A549 (cell line): ENCODE measurements around the gene PTPN23. TPM values are rescaled to one million over a fixed set of nuclear protein-coding genes. Genes with fewer than 3 reads are reported as not detected.

Experiments
- ATAC-seq, 2 experiments: fragments of 200-7000 bp in 1 of 2; fragments of >200 bp in 1 of 2; cut with Nextera tagmentation in 1 of 2; cut with Tn5 transposase in 1 of 2; 3 replicates each; pipeline versions ENCODE4 v1.8.0 to v1.9.1; 2018 to 2020; ENCODE audit warnings: mild to moderate bottlenecking in 1 of 2, moderate library complexity in 1 of 2
- CTCF ChIA-PET: fragments of 300-600 bp; sonication (Branson Sonifier 250); formaldehyde crosslinking; extraction: SDS; loops from one replicate; lab custom pipeline; 2021; ENCODE audit warnings: antibody characterized with exemption, inconsistent platforms; lab: Yijun Ruan, JAX
- POLR2A ChIA-PET: fragments of 350-600 bp; formaldehyde crosslinking; extraction: SDS; loops from one replicate; lab custom pipeline; 2021; ENCODE audit warnings: antibody characterized with exemption, inconsistent platforms; lab: Yijun Ruan, JAX
- DNase-seq, 2 experiments: peaks; one replicate each; pipeline versions ENCODE4 v3.0.0 to v3.0.0-alpha.2; 2011 to 2016; ENCODE audit warnings: low read depth in 1 of 2, low spot score in 1 of 2
- FAIRE-seq: peaks from 2 replicates; lab custom pipeline; 2011; peaks lifted over from hg19 to GRCh38; lab: Jason Lieb, UNC
- H3K27ac ChIP-seq, 2 experiments: fragments of >200 bp; sonication (Bioruptor Twin); formaldehyde crosslinking; 3 replicates each; pipeline ENCODE4 v1.5.1; 2016 to 2017
- H3K4me1 ChIP-seq: fragments of >200 bp; sonication (Bioruptor Twin); formaldehyde crosslinking; 3 replicates; pipeline ENCODE4 v1.6.1; 2016
- H3K4me2 ChIP-seq: fragments of >200 bp; sonication (Bioruptor Twin); formaldehyde crosslinking; 3 replicates; pipeline ENCODE4 v1.6.1; 2016
- H3K4me3 ChIP-seq: fragments of >200 bp; sonication (Bioruptor Twin); formaldehyde crosslinking; 3 replicates; pipeline ENCODE4 v1.5.1; 2016
- H3K9me3 ChIP-seq: fragments of >200 bp; sonication (Bioruptor Twin); formaldehyde crosslinking; 3 replicates; pipeline ENCODE4 v1.6.1; 2016
- BHLHE40 ChIP-seq: IDR thresholded peaks from 2 replicates; pipeline ENCODE4 v1.6.1; 2012; ENCODE audit warnings: low read depth, low read length, inconsistent platforms
- CBX2 ChIP-seq: fragments of 200-600 bp; sonication (generic); IDR thresholded peaks from 2 replicates; pipeline ENCODE4 v1.6.1; 2016; ENCODE audit warnings: low read depth, mild to moderate bottlenecking, borderline replicate concordance
- CBX8 ChIP-seq: fragments of 200-600 bp; sonication (generic); IDR thresholded peaks from 2 replicates; pipeline ENCODE4 v1.6.1; 2016
- CHD4 ChIP-seq: fragments of 200-600 bp; sonication (generic); IDR thresholded peaks from 2 replicates; pipeline ENCODE4 v1.6.1; 2016; ENCODE audit warnings: antibody characterized with exemption, mild to moderate bottlenecking, borderline replicate concordance
- EHF ChIP-seq: fragments of 250-450 bp; sonication (Bioruptor Pico); IDR thresholded peaks from 2 replicates; pipeline ENCODE4 v1.5.0; 2020; ENCODE audit warnings: mild to moderate bottlenecking
- EHMT2 ChIP-seq: fragments of 200-600 bp; sonication (generic); IDR thresholded peaks from 2 replicates; pipeline ENCODE4 v1.6.1; 2016; ENCODE audit warnings: antibody characterized with exemption, low read depth, mild to moderate bottlenecking, moderate library complexity
- ESRRA ChIP-seq: fragments of 150-350 bp; IDR thresholded peaks from 2 replicates; pipeline ENCODE4 v1.6.1; 2014; ENCODE audit warnings: mild to moderate bottlenecking, low read length, borderline replicate concordance
- GATA3 ChIP-seq: IDR thresholded peaks from 2 replicates; pipeline ENCODE4 v1.6.1; 2012; ENCODE audit warnings: borderline replicate concordance
- HES2 ChIP-seq: fragments of >200 bp; sonication (Bioruptor Twin); formaldehyde crosslinking; IDR thresholded peaks from 2 replicates; pipeline ENCODE4 v1.6.1; 2016
- HMGXB4 ChIP-seq: fragments of 250-450 bp; sonication (Bioruptor Pico); IDR thresholded peaks from 2 replicates; pipeline ENCODE4 v1.5.0; 2021; ENCODE audit warnings: mild to moderate bottlenecking, moderate library complexity, borderline replicate concordance
- HOXA7 ChIP-seq: fragments of 250-450 bp; sonication (Bioruptor Pico); IDR thresholded peaks from 2 replicates; pipeline ENCODE4 v1.5.0; 2020; ENCODE audit warnings: mild to moderate bottlenecking, moderate library complexity
- HOXB5 ChIP-seq: fragments of 250-450 bp; sonication (Bioruptor Pico); IDR thresholded peaks from 2 replicates; pipeline ENCODE4 v1.5.0; 2020; ENCODE audit warnings: mild to moderate bottlenecking, moderate library complexity
- JUN ChIP-seq, 2 experiments: fragments of >200 bp; sonication (Bioruptor Twin); formaldehyde crosslinking; IDR thresholded peaks; 2 replicates in 1 of 2; 3 replicates in 1 of 2; pipeline ENCODE4 v1.6.1; 2016 to 2017
- MAX ChIP-seq: IDR thresholded peaks from 2 replicates; pipeline ENCODE4 v1.6.1; 2012
- NFE2L2 ChIP-seq: fragments of 150-350 bp; conservative IDR thresholded peaks from 2 replicates; pipeline ENCODE4 v1.6.1; 2014; ENCODE audit warnings: low read length
- NR3C1 ChIP-seq: fragments of >200 bp; sonication (Bioruptor Twin); formaldehyde crosslinking; IDR thresholded peaks from 3 replicates; pipeline ENCODE4 v1.6.1; 2017
- POLR2A ChIP-seq: IDR thresholded peaks from 2 replicates; pipeline ENCODE4 v1.6.1; 2012; ENCODE audit warnings: mild to moderate bottlenecking, low read length
- RCOR1 ChIP-seq: fragments of 150-350 bp; IDR thresholded peaks from 2 replicates; pipeline ENCODE4 v1.6.1; 2014; ENCODE audit warnings: antibody characterized with exemption, low read length, low read depth
- RNF2 ChIP-seq: fragments of 200-600 bp; sonication (generic); IDR thresholded peaks from 2 replicates; pipeline ENCODE4 v1.6.1; 2016; ENCODE audit warnings: low read depth, mild to moderate bottlenecking, antibody characterized with exemption, moderate library complexity, borderline replicate concordance
- SREBF2 ChIP-seq: fragments of 450-650 bp; IDR thresholded peaks from 2 replicates; pipeline ENCODE4 v1.6.1; 2014; ENCODE audit warnings: mild to moderate bottlenecking, moderate library complexity
- WGBS: methylation state at CpG from one replicate; pipeline ENCODE4 v1.1.6; 2017; ENCODE audit errors: missing lambda C conversion rate; 5-methylcytosine and 5-hydroxymethylcytosine counted together
- polyA plus RNA-seq, 4 experiments: library from polyadenylated mRNA; depleted of rRNA in 3 of 4; stranded (reverse); fragments of >200 nt; fragmentation: RNase III in 1 of 4; extraction: RNeasy Plus Mini Kit Qiagen cat#74134 plus additional on column Dnase treatment in 1 of 4; gene quantifications; 2 replicates in 3 of 4; 3 replicates in 1 of 4; pipeline ENCODE4 v1.2.3, GENCODE V29; 2011 to 2017
- TF ChIP-seq, protein P1 (sequence below): fragments of >200 bp; sonication (Bioruptor Twin); formaldehyde crosslinking; IDR thresholded peaks from 3 replicates; pipeline ENCODE4 v1.6.1; 2016
- TF ChIP-seq, protein P2 (sequence below): fragments of 450-650 bp; IDR thresholded peaks from 2 replicates; pipeline ENCODE4 v1.6.1; 2014; ENCODE audit warnings: antibody characterized with exemption
- TF ChIP-seq, protein P3 (sequence below): IDR thresholded peaks from 2 replicates; pipeline ENCODE4 v1.6.1; 2012
- TF ChIP-seq, protein P4 (sequence below): IDR thresholded peaks from 2 replicates; pipeline ENCODE4 v1.6.1; 2012; ENCODE audit warnings: low read depth, borderline replicate concordance

The PTPN23 gene
- polyA plus RNA-seq, 2 of the 4 experiments (the other 2 are of a cell fraction): 1.5 to 16.8 TPM

- peak; percentile 27 to 33; a peak in 4 of 6 replicates for ATAC-seq
- 88% methylated on average over 3 of the region's 9 CpGs for WGBS
- POLR2A ChIA-PET: no interaction called here
- Histone ChIP-seq H3K4me1 (peaks cover 3% of the 10 kb centered on the region; the same call in 1 of the 3 replicates), H3K4me3 (no peak overlapping the region), H3K27ac (no peak overlapping the region), H3K9me3 (no peaks in the 10 kb centered on the region), H3K4me2 (no peak overlapping the region)
- FAIRE-seq: no peak
- no peak for TF ChIP-seq ESRRA
- no peak for TF ChIP-seq CBX2
- TF ChIP-seq EHF (CRISPR knock-in tag): no peak
- no peak for TF ChIP-seq HMGXB4 (CRISPR knock-in tag)
- TF ChIP-seq RNF2: no peak
- no peak for TF ChIP-seq POLR2A
- TF ChIP-seq SREBF2: no peak
- TF ChIP-seq, protein P1, sequence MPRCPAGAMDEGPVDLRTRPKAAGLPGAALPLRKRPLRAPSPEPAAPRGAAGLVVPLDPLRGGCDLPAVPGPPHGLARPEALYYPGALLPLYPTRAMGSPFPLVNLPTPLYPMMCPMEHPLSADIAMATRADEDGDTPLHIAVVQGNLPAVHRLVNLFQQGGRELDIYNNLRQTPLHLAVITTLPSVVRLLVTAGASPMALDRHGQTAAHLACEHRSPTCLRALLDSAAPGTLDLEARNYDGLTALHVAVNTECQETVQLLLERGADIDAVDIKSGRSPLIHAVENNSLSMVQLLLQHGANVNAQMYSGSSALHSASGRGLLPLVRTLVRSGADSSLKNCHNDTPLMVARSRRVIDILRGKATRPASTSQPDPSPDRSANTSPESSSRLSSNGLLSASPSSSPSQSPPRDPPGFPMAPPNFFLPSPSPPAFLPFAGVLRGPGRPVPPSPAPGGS: no peak
- no peak for TF ChIP-seq GATA3
- no peak for TF ChIP-seq HES2
- TF ChIP-seq, protein P2, sequence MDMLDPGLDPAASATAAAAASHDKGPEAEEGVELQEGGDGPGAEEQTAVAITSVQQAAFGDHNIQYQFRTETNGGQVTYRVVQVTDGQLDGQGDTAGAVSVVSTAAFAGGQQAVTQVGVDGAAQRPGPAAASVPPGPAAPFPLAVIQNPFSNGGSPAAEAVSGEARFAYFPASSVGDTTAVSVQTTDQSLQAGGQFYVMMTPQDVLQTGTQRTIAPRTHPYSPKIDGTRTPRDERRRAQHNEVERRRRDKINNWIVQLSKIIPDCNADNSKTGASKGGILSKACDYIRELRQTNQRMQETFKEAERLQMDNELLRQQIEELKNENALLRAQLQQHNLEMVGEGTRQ: no peak
- TF ChIP-seq HOXA7 (CRISPR knock-in tag): no peak
- no peak for TF ChIP-seq MAX
- TF ChIP-seq, protein P3, sequence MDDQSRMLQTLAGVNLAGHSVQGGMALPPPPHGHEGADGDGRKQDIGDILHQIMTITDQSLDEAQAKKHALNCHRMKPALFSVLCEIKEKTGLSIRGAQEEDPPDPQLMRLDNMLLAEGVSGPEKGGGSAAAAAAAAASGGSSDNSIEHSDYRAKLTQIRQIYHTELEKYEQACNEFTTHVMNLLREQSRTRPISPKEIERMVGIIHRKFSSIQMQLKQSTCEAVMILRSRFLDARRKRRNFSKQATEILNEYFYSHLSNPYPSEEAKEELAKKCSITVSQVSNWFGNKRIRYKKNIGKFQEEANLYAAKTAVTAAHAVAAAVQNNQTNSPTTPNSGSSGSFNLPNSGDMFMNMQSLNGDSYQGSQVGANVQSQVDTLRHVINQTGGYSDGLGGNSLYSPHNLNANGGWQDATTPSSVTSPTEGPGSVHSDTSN: no peak
- TF ChIP-seq RCOR1: no peak
- TF ChIP-seq JUN (IDR thresholded peaks at IDR 0.05): no peak
- TF ChIP-seq CHD4: no peak
- TF ChIP-seq CBX8: no peak
- TF ChIP-seq, protein P4, sequence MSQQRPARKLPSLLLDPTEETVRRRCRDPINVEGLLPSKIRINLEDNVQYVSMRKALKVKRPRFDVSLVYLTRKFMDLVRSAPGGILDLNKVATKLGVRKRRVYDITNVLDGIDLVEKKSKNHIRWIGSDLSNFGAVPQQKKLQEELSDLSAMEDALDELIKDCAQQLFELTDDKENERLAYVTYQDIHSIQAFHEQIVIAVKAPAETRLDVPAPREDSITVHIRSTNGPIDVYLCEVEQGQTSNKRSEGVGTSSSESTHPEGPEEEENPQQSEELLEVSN: no peak
- TF ChIP-seq BHLHE40: no peak
- no peak for DNase-seq
- CTCF ChIA-PET: interaction anchor here (1.1 to 3.2 kb wide), 4 partner anchors 14 to 27 kb away, joined by 3 to 11 read pairs (median 4); no protein-coding TSS in a partner anchor
Observed at GRCh38 chr3:47406762-47407149, 25.9 kb downstream of the PTPN23 start.

GRCh38 chr3:47407237-47407636 is 26.4 kb downstream of the PTPN23 start:
- CTCF ChIA-PET: interaction anchor here (1.0 to 3.2 kb wide), 5 partner anchors 14 to 27 kb away, joined by 3 to 11 read pairs (median 4); no protein-coding TSS in a partner anchor

More at GRCh38 chr3:47407237-47407636, 26.4 kb downstream of the PTPN23 start:
- 80% methylated on average over 1 of the region's 7 CpGs for WGBS
- DNase-seq (no peak), ATAC-seq (no peak), FAIRE-seq (no peak)
- POLR2A ChIA-PET: no interaction called here
- no peak overlapping the region for H3K27ac ChIP-seq
- H3K4me3 ChIP-seq: no peak overlapping the region
- H3K4me2 ChIP-seq: no peak overlapping the region
- no peak for TF ChIP-seq EHMT2
- TF ChIP-seq, protein P2: no peak
- no peak for TF ChIP-seq NR3C1
- no peak for TF ChIP-seq RCOR1
- TF ChIP-seq BHLHE40: no peak
- no peak for TF ChIP-seq NFE2L2
- no peak for TF ChIP-seq HOXB5 (CRISPR knock-in tag)
- TF ChIP-seq, all 56 proteins: peak for 0
- Histone ChIP-seq H3K9me3 (no peaks in the 10 kb centered on the region), H3K4me1 (peaks cover 3% of the 10 kb centered on the region; the same call in 1 of the 3 replicates)
